G401.6 (cell line): Measurements from ENCODE around the gene CPLANE2.
"Not testable (repeated sequence)": the region's sequence is repeated elsewhere in the genome, so short reads cannot be mapped to it uniquely, and the experiment has no call there.

Experiments
- FAIRE-seq: peaks from 2 replicates; lab custom pipeline; 2012; peaks lifted over from hg19 to GRCh38; lab: Jason Lieb, UNC

Gene CPLANE2

GRCh38 chr1:16208270-16208987 is 28.6 kb downstream of the CPLANE2 start:
- no peak for FAIRE-seq

GRCh38 chr1:16207318-16208269 is 29.4 kb downstream of the CPLANE2 start:
- no peak for FAIRE-seq

GRCh38 chr1:16206547-16207317 is 30.3 kb downstream of the CPLANE2 start:
- FAIRE-seq, result peak; percentile 89

- FAIRE-seq, result no peak
Measured at GRCh38 chr1:16205891-16206546, 31.0 kb downstream of the CPLANE2 start.

- FAIRE-seq, result no peak
Measured at GRCh38 chr1:16205334-16205671, 31.7 kb downstream of the CPLANE2 start.

- no peak for FAIRE-seq
Measured at GRCh38 chr1:16204634-16205333, 32.2 kb downstream of the CPLANE2 start.

GRCh38 chr1:16204216-16204615 is 32.8 kb downstream of the CPLANE2 start:
- no peak for FAIRE-seq

GRCh38 chr1:16203550-16203949 is 33.4 kb downstream of the CPLANE2 start:
- no peak for FAIRE-seq

GRCh38 chr1:16202281-16203210 is 34.4 kb downstream of the CPLANE2 start:
- no peak for FAIRE-seq

GRCh38 chr1:16199700-16200099 is 37.3 kb downstream of the CPLANE2 start:
- no peak for FAIRE-seq

- no peak for FAIRE-seq
Measured at GRCh38 chr1:16199157-16199501, 37.9 kb downstream of the CPLANE2 start.

- no peak for FAIRE-seq
Measured at GRCh38 chr1:16198444-16199156, 38.4 kb downstream of the CPLANE2 start.

GRCh38 chr1:16196874-16197273 is 40.1 kb downstream of the CPLANE2 start:
- no peak for FAIRE-seq

- not testable (repeated sequence) for FAIRE-seq
Measured at GRCh38 chr1:16196139-16196538, 40.8 kb downstream of the CPLANE2 start.

- no peak for FAIRE-seq
Measured at GRCh38 chr1:16195518-16195905, 41.5 kb downstream of the CPLANE2 start.

- FAIRE-seq, result no peak
Measured at GRCh38 chr1:16191916-16192546, 45.0 kb downstream of the CPLANE2 start.

- FAIRE-seq, result no peak
Measured at GRCh38 chr1:16191309-16191708, 45.7 kb downstream of the CPLANE2 start.

- FAIRE-seq, result no peak
Measured at GRCh38 chr1:16189921-16190621, 46.9 kb downstream of the CPLANE2 start.

- FAIRE-seq, result no peak
Measured at GRCh38 chr1:16189003-16189402, 48.0 kb downstream of the CPLANE2 start.
